ENCODE data around the gene SLC38A5. TPM values are rescaled to one million over a fixed set of nuclear protein-coding genes. Genes with fewer than 3 reads are reported as not detected.
"Not testable (repeated sequence)": the region's sequence is repeated elsewhere in the genome, so short reads cannot be mapped to it uniquely, and the experiment has no call there.

Gene SLC38A5
- total RNA-seq, 2 donors from 2014 or later = 1.2 to 5.0 TPM

GRCh38 chrX:48430166-48430565, 39.9 kb downstream of the SLC38A5 start:
- DNase-seq; intact Hi-C loops (cut with DNase I); ATAC-seq: not testable (repeated sequence)

GRCh38 chrX:48429606-48430005, 40.5 kb downstream of the SLC38A5 start:
- ATAC-seq; intact Hi-C loops (cut with DNase I); DNase-seq: not testable (repeated sequence)

- intact Hi-C loops (cut with DNase I); ATAC-seq; DNase-seq: not testable (repeated sequence)
These were observed 42.9 kb downstream of the SLC38A5 start for GRCh38 chrX:48427027-48427716.

DNA sequence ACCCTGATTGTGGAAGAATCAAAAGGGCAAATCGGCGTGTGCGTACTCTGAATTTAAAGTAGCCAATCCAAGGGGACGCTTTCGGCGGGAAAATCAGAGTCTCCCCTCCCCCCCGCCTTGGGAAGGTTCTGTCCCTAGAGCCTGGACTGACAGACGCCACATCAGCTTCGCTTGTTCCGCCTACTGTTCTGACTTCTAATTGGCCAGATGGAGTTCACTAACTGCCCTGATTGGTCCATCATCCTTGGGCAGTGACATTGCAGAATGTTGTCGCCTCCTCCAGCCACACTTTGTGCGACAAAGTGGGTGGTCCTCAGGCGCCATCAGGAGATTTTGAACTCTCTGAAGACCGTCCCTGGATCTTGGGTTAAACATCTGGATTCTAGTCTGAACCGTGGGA, 58.2 kb downstream of the SLC38A5 start, which contains the start of gene SSX4B:
TSS of gene SSX4B (minus strand) at position 101 of the 400 bp plus-strand sequence. CDS start 588 bp downstream, outside the sequence.
- intact Hi-C loops (cut with DNase I); ATAC-seq; DNase-seq: not testable (repeated sequence)

Other genes starting within 250 kb of the SLC38A5 start
- not detected for gene SSX1, start 214.9 kb downstream of the SLC38A5 start, total RNA-seq
- not detected for gene SSX3, start 113.6 kb downstream of the SLC38A5 start, total RNA-seq
- not detected for gene SSX4, start 86.7 kb downstream of the SLC38A5 start, total RNA-seq
- gene SSX4B, start 58.3 kb downstream of the SLC38A5 start, total RNA-seq = not detected
- gene FTSJ1, start 5.9 kb upstream of the SLC38A5 start, total RNA-seq = 10 to 100 TPM; 19.0 to 29.1 TPM
- gene PORCN, start 38.7 kb upstream of the SLC38A5 start, total RNA-seq = 10 to 100 TPM; 11.1 to 19.1 TPM
- 10 to 100 TPM; 68.8 to 85.2 TPM for gene EBP, start 51.5 kb upstream of the SLC38A5 start, total RNA-seq
- 10 to 100 TPM; 12.4 to 18.1 TPM for gene TBC1D25, start 69.5 kb upstream of the SLC38A5 start, total RNA-seq
- gene RBM3, start 104.2 kb upstream of the SLC38A5 start, total RNA-seq = 100 to 1,000 TPM; 129 to 242 TPM
- gene WDR13, start 127.2 kb upstream of the SLC38A5 start, total RNA-seq = 100 to 1,000 TPM; 142 to 178 TPM
- 1 to 10 TPM; 5.0 to 9.1 TPM for gene WAS, start 213.5 kb upstream of the SLC38A5 start, total RNA-seq
- gene SUV39H1, start 226.5 kb upstream of the SLC38A5 start, total RNA-seq = 1 to 10 TPM; 3.6 to 3.8 TPM

Data from left cardiac atrium (tissue), 4 donors.